ENCODE data around the gene PFDN1. TPM values are rescaled to one million over a fixed set of nuclear protein-coding genes. Genes with fewer than 3 reads are reported as not detected.

Gene PFDN1
- total RNA-seq, 6 experiments from 2014 or later = 75.0 to 95.8 (median 89.0) TPM

DNA sequence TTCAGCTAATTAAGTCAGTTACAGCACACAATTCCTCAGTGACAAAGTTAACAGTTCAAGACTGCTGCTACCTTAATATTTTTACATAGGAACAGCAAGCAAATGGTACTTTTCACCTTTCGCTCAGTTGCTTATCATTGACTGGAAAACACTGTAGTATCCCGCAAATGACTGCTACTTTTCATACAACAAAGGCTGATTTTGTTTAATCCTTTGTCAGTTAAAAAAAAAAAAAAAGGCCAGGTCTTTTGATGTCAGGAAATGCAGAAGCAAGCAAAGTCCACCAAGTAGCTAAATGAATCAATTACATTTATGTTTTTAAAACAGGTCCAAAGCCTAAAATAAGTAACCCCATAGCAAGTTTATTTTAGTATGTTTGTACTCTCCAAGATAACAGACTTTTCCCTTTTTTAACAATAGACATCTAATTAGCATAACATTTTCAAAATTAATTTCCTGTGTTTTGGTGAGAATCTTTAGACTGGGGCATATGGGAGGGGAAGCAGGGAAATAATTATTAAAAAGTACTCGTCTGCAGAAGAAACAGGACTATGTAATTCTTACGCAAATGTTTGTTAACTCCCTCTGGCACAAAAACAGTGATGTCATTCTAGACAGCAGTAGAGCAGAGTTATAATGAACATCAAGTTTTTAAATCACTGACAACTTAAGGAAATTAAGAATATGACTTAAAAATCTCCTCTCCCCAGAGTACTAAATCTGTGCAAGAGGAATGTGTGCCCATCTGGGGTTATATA, 9.6 kb downstream of the PFDN1 start:
- TF ChIP-seq, protein P1, sequence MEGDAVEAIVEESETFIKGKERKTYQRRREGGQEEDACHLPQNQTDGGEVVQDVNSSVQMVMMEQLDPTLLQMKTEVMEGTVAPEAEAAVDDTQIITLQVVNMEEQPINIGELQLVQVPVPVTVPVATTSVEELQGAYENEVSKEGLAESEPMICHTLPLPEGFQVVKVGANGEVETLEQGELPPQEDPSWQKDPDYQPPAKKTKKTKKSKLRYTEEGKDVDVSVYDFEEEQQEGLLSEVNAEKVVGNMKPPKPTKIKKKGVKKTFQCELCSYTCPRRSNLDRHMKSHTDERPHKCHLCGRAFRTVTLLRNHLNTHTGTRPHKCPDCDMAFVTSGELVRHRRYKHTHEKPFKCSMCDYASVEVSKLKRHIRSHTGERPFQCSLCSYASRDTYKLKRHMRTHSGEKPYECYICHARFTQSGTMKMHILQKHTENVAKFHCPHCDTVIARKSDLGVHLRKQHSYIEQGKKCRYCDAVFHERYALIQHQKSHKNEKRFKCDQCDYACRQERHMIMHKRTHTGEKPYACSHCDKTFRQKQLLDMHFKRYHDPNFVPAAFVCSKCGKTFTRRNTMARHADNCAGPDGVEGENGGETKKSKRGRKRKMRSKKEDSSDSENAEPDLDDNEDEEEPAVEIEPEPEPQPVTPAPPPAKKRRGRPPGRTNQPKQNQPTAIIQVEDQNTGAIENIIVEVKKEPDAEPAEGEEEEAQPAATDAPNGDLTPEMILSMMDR (IDR thresholded peaks at IDR 0.05) = no peak
- no peak for DNase-seq
- Mint-ChIP-seq H3K27me3 (ENCODE audit: insufficient read depth) (no peaks in the 10 kb centered on the region; the same call in 1 of the 2 replicates), H3K36me3 (ENCODE audit: low read depth) (peaks cover 15% of the 10 kb centered on the region), H3K4me3 (no peak overlapping the region; the same call in 1 of the 2 replicates), H3K9me3 (no peaks in the 10 kb centered on the region), H3K27ac (0 out of 2 replicates have a peak overlapping the region, but pooled peaks have one; percentile 1), H3K4me1 (ENCODE audit: low read depth) (peaks cover 86% of the 10 kb centered on the region)

DNA sequence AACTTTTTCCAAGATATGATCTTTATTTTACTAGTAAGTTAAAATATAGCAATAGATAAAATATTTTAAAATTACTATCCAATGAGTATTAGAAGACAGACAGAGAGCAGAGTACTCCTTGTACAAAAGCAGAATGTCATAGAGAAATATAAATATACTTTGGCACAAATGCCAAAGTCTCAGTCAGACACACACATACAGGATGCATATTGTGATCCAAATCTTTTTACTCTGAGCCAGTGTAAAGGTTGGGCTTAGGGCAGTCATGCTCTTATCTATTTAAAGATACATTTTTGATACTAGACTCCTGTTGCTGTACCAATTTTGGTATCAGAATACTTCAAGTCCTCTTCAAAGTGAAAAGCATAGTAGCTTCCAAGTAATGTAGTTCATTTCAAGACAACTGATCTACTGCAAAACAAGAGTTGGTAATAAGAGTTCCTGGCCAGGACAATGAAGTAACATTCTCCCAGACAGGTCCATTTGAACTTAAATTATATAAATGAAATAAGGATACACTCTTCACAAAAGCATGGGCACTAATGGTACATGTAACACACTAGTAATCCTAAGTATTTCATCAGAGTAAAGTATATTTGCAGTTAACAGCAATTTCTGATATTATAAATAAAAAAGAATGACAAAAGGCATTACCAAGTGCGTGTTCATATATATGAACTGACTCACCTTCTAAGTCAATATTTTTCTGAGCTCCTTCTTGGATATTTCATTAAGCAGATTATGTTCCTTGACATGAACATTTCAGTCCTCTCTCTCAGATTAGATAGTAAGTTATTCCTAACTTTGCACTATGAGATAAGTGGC, 10.5 kb downstream of the PFDN1 start:
- Mint-ChIP-seq H3K36me3 (ENCODE audit: low read depth) (peaks cover 15% of the 10 kb centered on the region), H3K27me3 (ENCODE audit: insufficient read depth) (no peaks in the 10 kb centered on the region; the same call in 1 of the 2 replicates), H3K4me3 (no peak overlapping the region), H3K4me1 (ENCODE audit: low read depth) (peaks cover 86% of the 10 kb centered on the region), H3K27ac (0 out of 2 replicates have a peak overlapping the region, but pooled peaks have one; percentile 7), H3K9me3 (no peaks in the 10 kb centered on the region)
- TF ChIP-seq, protein P1 (IDR thresholded peaks at IDR 0.05) = no peak
- no peak for DNase-seq

DNA sequence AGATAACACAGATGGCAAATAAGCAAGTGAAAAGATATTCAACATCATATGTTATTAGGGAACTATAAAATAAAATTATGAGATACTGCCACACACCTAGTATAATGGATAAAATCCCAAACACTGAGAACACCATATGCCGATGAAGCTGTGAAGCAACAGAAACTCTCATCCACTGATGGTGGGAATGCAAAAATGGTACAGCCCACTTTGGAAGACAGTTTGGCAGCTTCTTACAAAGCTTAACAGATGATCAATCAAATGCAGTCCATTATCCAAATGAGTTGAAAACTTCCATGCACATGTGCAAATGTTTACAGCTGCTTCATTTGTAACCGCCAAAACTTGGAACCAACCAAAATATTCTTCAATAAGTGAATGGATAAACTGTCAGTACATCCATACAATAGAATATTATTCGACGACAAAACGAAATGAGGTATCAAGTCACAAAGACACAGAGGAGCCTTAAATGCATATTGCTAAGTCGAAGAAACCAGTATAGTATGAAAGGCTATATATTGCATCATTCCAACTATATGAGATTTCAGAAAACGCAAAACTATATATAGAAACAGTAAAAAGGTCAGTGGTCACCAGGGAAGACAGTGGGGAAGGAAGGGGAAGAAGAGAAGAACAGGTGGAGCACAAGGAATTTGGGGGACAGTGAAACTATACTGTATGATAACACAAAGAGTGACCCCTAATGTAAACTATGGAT, 14.9 kb downstream of the PFDN1 start:
- Mint-ChIP-seq H3K27ac (peak overlapping the region; percentile 52; the same call in 1 of the 2 replicates), H3K36me3 (ENCODE audit: low read depth) (peaks cover 15% of the 10 kb centered on the region), H3K9me3 (no peaks in the 10 kb centered on the region), H3K27me3 (ENCODE audit: insufficient read depth) (no peaks in the 10 kb centered on the region; the same call in 1 of the 2 replicates), H3K4me3 (no peak overlapping the region), H3K4me1 (ENCODE audit: low read depth) (peaks cover 55% of the 10 kb centered on the region)
- TF ChIP-seq, protein P1 (IDR thresholded peaks at IDR 0.05) = no peak
- DNase-seq = no peak

DNA sequence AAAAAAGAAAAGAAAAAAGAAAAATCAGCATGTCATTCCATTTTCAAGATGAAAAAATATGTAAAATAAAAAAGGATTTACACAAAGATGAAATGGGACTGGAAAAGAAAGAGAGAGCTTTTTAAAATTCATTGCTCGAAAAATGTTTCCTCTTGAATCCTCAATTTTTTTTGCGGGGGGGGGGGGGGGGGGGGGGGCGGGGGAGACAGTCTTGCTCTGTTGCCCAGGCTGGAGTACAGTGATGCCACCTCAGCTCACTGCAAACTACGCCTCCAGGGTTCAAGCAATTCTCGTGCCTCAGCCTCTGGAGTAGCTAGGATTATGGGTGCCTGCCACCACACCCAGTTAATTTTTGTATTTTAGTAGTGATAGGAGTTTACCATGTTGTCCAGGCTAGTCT, 16.5 kb downstream of the PFDN1 start:
- H3K27me3 Mint-ChIP-seq (ENCODE audit: insufficient read depth) = no peaks in the 10 kb centered on the region; the same call in 1 of the 2 replicates
- no peak overlapping the region for H3K4me3 Mint-ChIP-seq
- H3K9me3 Mint-ChIP-seq = no peaks in the 10 kb centered on the region
- H3K27ac Mint-ChIP-seq = no peak overlapping the region
- peaks cover 13% of the 10 kb centered on the region for H3K36me3 Mint-ChIP-seq (ENCODE audit: low read depth)
- peaks cover 42% of the 10 kb centered on the region for H3K4me1 Mint-ChIP-seq (ENCODE audit: low read depth)
- TF ChIP-seq, protein P1 (IDR thresholded peaks at IDR 0.05) = no peak
- DNase-seq = no peak

DNA sequence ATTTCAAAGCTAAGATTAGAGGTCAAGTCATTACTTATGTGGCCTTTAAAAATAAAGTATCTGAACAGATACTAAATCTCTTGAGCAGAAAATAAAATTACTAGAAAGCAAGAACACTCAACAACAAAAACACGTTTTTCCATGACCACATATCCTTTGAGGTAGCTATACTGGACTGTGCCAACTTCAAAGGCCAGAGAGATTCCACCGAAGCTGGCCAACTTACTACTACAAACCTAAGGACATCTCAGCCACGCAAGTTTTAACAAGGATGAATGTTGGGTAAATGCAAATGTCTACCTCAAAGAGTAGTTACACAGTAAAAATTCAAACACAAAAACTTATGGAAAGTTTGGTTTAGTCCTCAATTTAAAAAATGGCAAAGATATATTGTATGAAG, 18.9 kb downstream of the PFDN1 start:
- TF ChIP-seq, protein P1 (IDR thresholded peaks at IDR 0.05) = no peak
- no peak overlapping the region for H3K4me3 Mint-ChIP-seq
- no peaks in the 10 kb centered on the region for H3K36me3 Mint-ChIP-seq (ENCODE audit: low read depth)

More for the DNA sequence above, 18.9 kb downstream of the PFDN1 start:
- Mint-ChIP-seq H3K9me3 (no peaks in the 10 kb centered on the region), H3K27ac (no peak overlapping the region), H3K4me1 (ENCODE audit: low read depth) (peaks cover 24% of the 10 kb centered on the region), H3K27me3 (ENCODE audit: insufficient read depth) (no peaks in the 10 kb centered on the region)
- no peak for DNase-seq
